Ascending aorta (tissue), 2 donors: ENCODE results near the gene USP43. TPM values are rescaled to one million over a fixed set of nuclear protein-coding genes. Genes with fewer than 3 reads are reported as not detected.

Source experiments
- DNase-seq, 2 donors: peaks; one replicate each; pipeline ENCODE4 v3.0.0-alpha.2; 2019; ENCODE audit warnings: low spot score in 2 of 2
- H3K27ac ChIP-seq, 2 donors: fragments of 200-600 bp; sonication (generic); one replicate each; pipeline ENCODE4 v1.5.1; 2016 to 2017; ENCODE audit warnings: mild to moderate bottlenecking in 1 of 2
- H3K27me3 ChIP-seq: fragments of 200-600 bp; sonication (generic); one replicate; pipeline ENCODE4 v1.5.1; 2017
- H3K36me3 ChIP-seq, 2 donors: fragments of 200-600 bp; sonication (generic); one replicate each; pipeline ENCODE4 v1.5.1; 2016
- H3K4me1 ChIP-seq, 2 donors: fragments of 200-600 bp; sonication (generic); one replicate each; pipeline ENCODE4 v1.5.1; 2016 to 2017; ENCODE audit warnings: mild to moderate bottlenecking in 1 of 2
- H3K4me3 ChIP-seq, 2 donors: fragments of 200-600 bp; sonication (generic); one replicate each; pipeline ENCODE4 v1.5.1; 2016 to 2017; ENCODE audit warnings: mild to moderate bottlenecking in 1 of 2
- H3K9me3 ChIP-seq, 2 donors: fragments of 200-600 bp; sonication (generic); one replicate each; pipeline ENCODE4 v1.5.1; 2016
- CTCF ChIP-seq, 3 experiments: fragments of 200-600 bp in 2 of 3; fragments of 450-650 bp in 1 of 3; sonication (generic) in 2 of 3; IDR thresholded peaks; one replicate each; pipeline ENCODE4 v1.5.1; 2016 to 2019; ENCODE audit warnings: antibody characterized with exemption in 3 of 3, mild to moderate bottlenecking in 1 of 3, moderate library complexity in 1 of 3
- intact Hi-C: fragments of 100-400 bp; cut with DNase I; formaldehyde crosslinking; loops from one replicate; pipeline ENCODE4 v1.15.1; 2023
- total RNA-seq: library from RNA; depleted of rRNA; stranded (reverse); fragments of >200 nt; gene quantifications from one replicate; pipeline ENCODE4 v1.1.0, GENCODE V29; 2016

Gene USP43
- total RNA-seq, 1 donor from 2014 or later: not detected

DNA sequence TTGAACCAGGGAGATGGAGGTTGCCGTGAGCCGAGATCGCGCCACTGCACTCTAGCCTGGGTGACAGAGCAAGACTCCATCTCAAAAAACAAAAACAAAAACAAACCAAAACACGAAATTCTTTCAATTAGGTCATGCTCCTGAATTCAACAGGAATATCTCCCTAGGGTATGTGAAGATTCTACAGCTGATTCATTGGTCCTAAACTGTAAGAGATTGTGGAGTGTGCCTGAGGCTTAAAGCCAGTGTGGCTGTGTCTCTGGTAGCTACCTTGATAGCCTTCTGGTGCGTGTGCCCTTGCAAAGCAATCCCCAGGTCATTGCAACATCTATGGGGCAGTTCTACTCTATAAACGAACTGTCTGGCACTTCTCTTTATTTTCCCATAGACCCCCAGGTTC lies 48.4 kb downstream of the USP43 start:
- no peak overlapping the region for H3K27ac ChIP-seq
- TF ChIP-seq CTCF (IDR thresholded peaks at IDR 0.05): no peak
- H3K4me3 ChIP-seq: no peak overlapping the region
- no peaks in the 10 kb centered on the region for H3K4me1 ChIP-seq
- intact Hi-C loops: no loop called here
- no peaks in the 10 kb centered on the region for H3K27me3 ChIP-seq
- H3K9me3 ChIP-seq: no peaks in the 10 kb centered on the region
- DNase-seq: no peak
- H3K36me3 ChIP-seq: no peaks in the 10 kb centered on the region

- no peak for TF ChIP-seq CTCF (IDR thresholded peaks at IDR 0.05)
- no peak overlapping the region for H3K4me3 ChIP-seq
- no peak for DNase-seq
- no peaks in the 10 kb centered on the region for H3K9me3 ChIP-seq
- no peaks in the 10 kb centered on the region for H3K36me3 ChIP-seq
- H3K27ac ChIP-seq: no peak overlapping the region
- no peaks in the 10 kb centered on the region for H3K27me3 ChIP-seq
- intact Hi-C loops: no loop called here
- no peaks in the 10 kb centered on the region for H3K4me1 ChIP-seq
Observed at GRCh38 chr17:9696279-9697044, 51.1 kb downstream of the USP43 start.

DNA sequence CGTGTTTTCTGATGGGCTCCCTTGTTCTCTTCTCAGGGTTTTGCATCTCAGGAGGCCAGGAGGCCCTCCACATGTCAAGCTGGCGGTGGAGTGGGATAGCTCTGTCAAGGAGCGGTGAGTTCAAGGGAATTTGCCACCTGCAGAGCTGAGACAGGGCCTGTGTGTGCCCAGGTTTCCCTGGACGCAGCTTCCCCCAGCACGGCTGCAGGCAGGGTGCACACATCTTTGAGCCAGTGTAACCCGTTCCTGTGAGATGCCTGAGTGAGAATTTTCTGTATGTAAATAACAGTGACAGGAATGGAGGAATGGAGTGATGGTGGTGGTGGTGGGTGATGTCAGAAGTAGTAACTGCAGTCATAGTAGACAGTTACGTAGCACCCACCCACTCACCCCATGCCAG lies 54.8 kb downstream of the USP43 start:
- no peaks in the 10 kb centered on the region for H3K36me3 ChIP-seq
- no peak overlapping the region for H3K27ac ChIP-seq
- H3K27me3 ChIP-seq: no peaks in the 10 kb centered on the region
- TF ChIP-seq CTCF (IDR thresholded peaks at IDR 0.05): no peak
- no peaks in the 10 kb centered on the region for H3K9me3 ChIP-seq
- no peaks in the 10 kb centered on the region for H3K4me1 ChIP-seq
- DNase-seq: no peak
- intact Hi-C loops: no loop called here
- no peak overlapping the region for H3K4me3 ChIP-seq

DNA sequence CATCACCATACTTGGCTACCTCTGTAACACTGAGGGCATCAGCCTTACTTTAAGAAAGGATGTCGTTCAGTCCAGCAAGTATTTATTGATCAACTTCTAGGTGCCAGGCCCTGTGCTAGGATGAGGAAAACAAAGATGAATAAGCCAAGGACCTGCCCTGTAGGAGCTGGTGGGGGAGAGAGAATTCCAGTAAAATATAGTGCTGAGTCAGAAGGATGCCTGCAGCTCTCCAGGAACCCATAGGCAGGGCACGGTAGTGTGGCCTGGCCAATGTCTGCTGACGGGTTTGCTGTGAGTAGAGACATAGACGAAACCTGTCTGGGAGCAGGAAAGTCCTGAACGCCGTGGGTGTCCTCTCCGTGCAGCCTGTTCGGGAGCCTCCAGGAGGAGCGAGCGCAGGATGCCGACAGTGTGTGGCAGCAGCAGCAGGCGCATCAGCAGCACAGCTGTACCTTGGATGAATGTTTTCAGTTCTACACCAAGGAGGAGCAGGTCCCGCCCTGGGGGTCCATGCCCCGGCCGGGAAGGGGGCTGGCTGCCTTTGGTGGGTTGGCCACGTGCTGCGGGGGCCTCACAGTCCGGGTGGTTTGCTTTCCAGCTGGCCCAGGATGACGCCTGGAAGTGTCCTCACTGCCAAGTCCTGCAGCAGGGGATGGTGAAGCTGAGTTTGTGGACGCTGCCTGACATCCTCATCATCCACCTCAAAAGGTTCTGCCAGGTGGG lies 55.6 kb downstream of the USP43 start:
- intact Hi-C loops: no loop called here
- Histone ChIP-seq H3K36me3 (no peaks in the 10 kb centered on the region), H3K4me3 (no peak overlapping the region), H3K9me3 (no peaks in the 10 kb centered on the region), H3K27ac (no peak overlapping the region), H3K27me3 (no peaks in the 10 kb centered on the region), H3K4me1 (no peaks in the 10 kb centered on the region)
- no peak for TF ChIP-seq CTCF (IDR thresholded peaks at IDR 0.05)
- no peak for DNase-seq

- Histone ChIP-seq H3K27me3 (no peaks in the 10 kb centered on the region), H3K27ac (no peak overlapping the region), H3K4me1 (no peaks in the 10 kb centered on the region), H3K36me3 (no peaks in the 10 kb centered on the region), H3K4me3 (no peak overlapping the region), H3K9me3 (no peaks in the 10 kb centered on the region)
- no peak for TF ChIP-seq CTCF (IDR thresholded peaks at IDR 0.05)
- intact Hi-C loops: no loop called here
- no peak for DNase-seq
Observed at GRCh38 chr17:9702482-9702881, 57.2 kb downstream of the USP43 start.
